IMR-90 (cell line): ENCODE results near the gene IL36RN. TPM values are rescaled to one million over a fixed set of nuclear protein-coding genes. Genes with fewer than 3 reads are reported as not detected.

Experiments
- ATAC-seq: fragments of 200-7000 bp; cut with Tn5 transposase; 2 replicates; pipeline ENCODE4 v1.9.1; 2020; ENCODE audit warnings: low read depth, mild to moderate bottlenecking, moderate library complexity
- BruUV-seq: library from RNA; stranded (reverse); fragments of 400-500 nt; replicated peaks from 2 replicates; lab custom pipeline; 2021; lab: Mats Ljungman, UMichigan
- CTCF ChIA-PET: fragments of 300-600 bp; formaldehyde crosslinking; extraction: SDS; loops from one replicate; lab custom pipeline; 2021; ENCODE audit warnings: antibody characterized with exemption; lab: Yijun Ruan, JAX
- POLR2A ChIA-PET: fragments of 300-600 bp; sonication (Branson Sonifier 250); formaldehyde crosslinking; loops from one replicate; lab custom pipeline; 2022; ENCODE audit warnings: antibody characterized with exemption; ENCODE audit not compliant: unreplicated experiment; lab: Charles Lee
- DNase-seq: peaks from one replicate; pipeline ENCODE4 v3.0.0; 2013
- H2AFZ ChIP-seq: replicated peaks from 2 replicates; pipeline ENCODE3; 2013; ENCODE audit warnings: low read length, mild to moderate bottlenecking; ENCODE audit not compliant: poor library complexity
- H2AK5ac ChIP-seq: 2 replicates; pipeline ENCODE4 v1.6.1; 2013; ENCODE audit warnings: low read depth, low read length, inconsistent platforms
- H2AK9ac ChIP-seq: replicated peaks from 2 replicates; pipeline ENCODE3; 2013; ENCODE audit warnings: mild to moderate bottlenecking, low read depth, low read length, moderate library complexity; ENCODE audit not compliant: poor library complexity
- H2BK120ac ChIP-seq: 2 replicates; pipeline ENCODE4 v1.6.1; 2013; ENCODE audit warnings: low read depth, low read length, inconsistent platforms
- H2BK15ac ChIP-seq: 3 replicates; pipeline ENCODE4 v1.6.1; 2013; ENCODE audit warnings: low read depth, low read length, inconsistent platforms
- H2BK20ac ChIP-seq: 2 replicates; pipeline ENCODE4 v1.6.1; 2013; ENCODE audit warnings: low read depth, mild to moderate bottlenecking, inconsistent platforms, low read length, moderate library complexity
- H2BK5ac ChIP-seq: 2 replicates; pipeline ENCODE4 v1.6.1; 2013; ENCODE audit warnings: mild to moderate bottlenecking, low read depth, low read length, inconsistent platforms; ENCODE audit not compliant: poor library complexity, severe bottlenecking
- H3K14ac ChIP-seq: replicated peaks from 2 replicates; pipeline ENCODE4 v1.6.1; 2013; ENCODE audit warnings: low read depth, low read length, inconsistent platforms
- H3K18ac ChIP-seq: 2 replicates; pipeline ENCODE4 v1.6.1; 2013; ENCODE audit warnings: low read depth, low read length, control low read depth
- H3K23ac ChIP-seq: 2 replicates; pipeline ENCODE4 v1.6.1; 2013; ENCODE audit warnings: low read depth, low read length, inconsistent platforms
- H3K27ac ChIP-seq: 2 replicates; pipeline ENCODE4 v1.5.1; 2013; ENCODE audit warnings: mild to moderate bottlenecking, control low read depth, low read length; ENCODE audit not compliant: insufficient read depth
- H3K27me3 ChIP-seq: 2 replicates; pipeline ENCODE4 v1.6.1; 2013; ENCODE audit warnings: low read length; ENCODE audit not compliant: control insufficient read depth, insufficient read depth
- H3K36me3 ChIP-seq: 2 replicates; pipeline ENCODE4 v1.6.1; 2013; ENCODE audit warnings: low read length, mixed read lengths; ENCODE audit not compliant: control insufficient read depth, insufficient read depth
- H3K4ac ChIP-seq: 2 replicates; pipeline ENCODE4 v1.6.1; 2013; ENCODE audit warnings: low read depth, low read length, inconsistent platforms
- H3K4me1 ChIP-seq: 2 replicates; pipeline ENCODE4 v1.6.1; 2013; ENCODE audit warnings: low read length, mixed read lengths; ENCODE audit not compliant: control insufficient read depth, insufficient read depth
- H3K4me2 ChIP-seq: 2 replicates; pipeline ENCODE4 v1.6.1; 2013; ENCODE audit warnings: low read depth, mild to moderate bottlenecking, control low read depth, low read length, moderate library complexity
- H3K4me3 ChIP-seq: 2 replicates; pipeline ENCODE4 v1.5.1; 2013; ENCODE audit warnings: low read depth, mild to moderate bottlenecking, control low read depth, low read length, moderate library complexity; ENCODE audit not compliant: insufficient read depth
- H3K56ac ChIP-seq: 2 replicates; pipeline ENCODE4 v1.6.1; 2013; ENCODE audit warnings: low read length, inconsistent platforms; ENCODE audit not compliant: insufficient read depth; ENCODE audit errors: extremely low read depth
- H3K79me1 ChIP-seq, 2 experiments: 2 replicates each; pipeline ENCODE4 v1.6.1; 2013; ENCODE audit warnings: low read length in 2 of 2, inconsistent platforms in 1 of 2, low read depth in 1 of 2
- H3K9ac ChIP-seq: 2 replicates; pipeline ENCODE4 v1.6.1; 2013; ENCODE audit warnings: low read depth, low read length, control low read depth
- H3K9me1 ChIP-seq: 2 replicates; pipeline ENCODE4 v1.6.1; 2013; ENCODE audit warnings: low read length, inconsistent platforms; ENCODE audit not compliant: insufficient read depth
- H3K9me3 ChIP-seq: 2 replicates; pipeline ENCODE4 v1.6.1; 2013; ENCODE audit warnings: low read length; ENCODE audit not compliant: control insufficient read depth, insufficient read depth
- H4K20me1 ChIP-seq: 2 replicates; pipeline ENCODE4 v1.6.1; 2013; ENCODE audit warnings: low read length, inconsistent platforms; ENCODE audit not compliant: insufficient read depth
- H4K5ac ChIP-seq: 2 replicates; pipeline ENCODE4 v1.6.1; 2013; ENCODE audit warnings: mild to moderate bottlenecking, low read depth, low read length, control low read depth
- H4K8ac ChIP-seq, 2 experiments: 2 replicates each; pipeline ENCODE4 v1.6.1; 2013; ENCODE audit warnings: low read depth in 2 of 2, low read length in 2 of 2, control low read depth in 1 of 2, inconsistent platforms in 1 of 2
- H4K91ac ChIP-seq: 2 replicates; pipeline ENCODE4 v1.6.1; 2013; ENCODE audit warnings: low read depth, low read length, inconsistent platforms; ENCODE audit not compliant: insufficient read depth
- BHLHE40 ChIP-seq: fragments of 150-350 bp; IDR thresholded peaks from 2 replicates; pipeline ENCODE4 v1.6.1; 2016; ENCODE audit warnings: mild to moderate bottlenecking, low read depth, low read length
- CHD1 ChIP-seq: IDR thresholded peaks from 2 replicates; pipeline ENCODE4 v1.6.1; 2012; ENCODE audit warnings: low read depth, low read length, improper control_type of control experiment
- ELK1 ChIP-seq: fragments of 150-350 bp; IDR thresholded peaks from 2 replicates; pipeline ENCODE4 v1.6.1; 2016; ENCODE audit warnings: low read depth, mild to moderate bottlenecking, low read length, moderate library complexity, borderline replicate concordance
- FOS ChIP-seq: fragments of 150-350 bp; IDR thresholded peaks from 2 replicates; pipeline ENCODE4 v1.6.1; 2016; ENCODE audit warnings: low read depth, low read length
- POLR2A ChIP-seq: IDR thresholded peaks from 2 replicates; pipeline ENCODE4 v1.6.1; 2012; ENCODE audit warnings: mild to moderate bottlenecking, low read depth, low read length
- WGBS, 2 experiments: methylation state at CpG; one replicate each; pipeline versions ENCODE4 v1.1.5 to v1.1.7; 2013; ENCODE audit warnings: missing lambda C conversion rate in 2 of 2; ENCODE audit not compliant: insufficient read length in 1 of 2; ENCODE audit errors: extremely low coverage in 2 of 2; 5-methylcytosine and 5-hydroxymethylcytosine counted together
- dilution Hi-C: fragments of 300-500 bp; cut with HindIII; formaldehyde crosslinking; loops from one replicate; pipeline ENCODE4 v1.14.3; 2018; ENCODE audit warnings: low sequenced_read_pairs; ENCODE audit not compliant: unreplicated experiment
- in situ Hi-C: fragments of 300-500 bp; cut with MboI; formaldehyde crosslinking; loops from 3 replicates; pipeline ENCODE4 v1.14.3; 2019; ENCODE audit warnings: low sequenced_read_pairs, inconsistent platforms, mixed read lengths
- intact Hi-C: fragments of 100-400 bp; cut with micrococcal nuclease; formaldehyde crosslinking; loops from 2 replicates; pipeline ENCODE4 v1.10.0; 2022
- polyA plus RNA-seq, 3 experiments: library from polyadenylated mRNA; depleted of rRNA; stranded (reverse); fragments of >200 nt; gene quantifications; 2 replicates each; pipeline ENCODE4 v1.2.3, GENCODE V29; 2012; ENCODE audit warnings: low replicate concordance in 1 of 3
- total RNA-seq: library from RNA; depleted of rRNA; stranded (reverse); fragments of >200 nt; gene quantifications from 2 replicates; pipeline ENCODE4 v1.2.3, GENCODE V29; 2012

The IL36RN gene
- total and polyA plus RNA-seq, 2 of the 4 experiments (the other 2 are of a cell fraction), result not detected

- Histone ChIP-seq H3K14ac (no peak overlapping the region), H2AFZ (no peak overlapping the region), H3K56ac (no peak overlapping the region), H2BK120ac (no peak overlapping the region), H4K20me1 (no peaks in the 10 kb centered on the region), H3K9ac (no peak overlapping the region), H3K9me3 (no peaks in the 10 kb centered on the region), H3K27me3 (peaks cover 8% of the 10 kb centered on the region), H3K4me1 (no peaks in the 10 kb centered on the region), H2BK20ac (no peak overlapping the region), H3K4me2 (no peak overlapping the region), H4K8ac (no peak overlapping the region), H3K4ac (no peak overlapping the region), H4K5ac (no peak overlapping the region), H3K18ac (no peak overlapping the region), H2BK15ac (no peak overlapping the region), H3K4me3 (no peak overlapping the region), H3K27ac (no peak overlapping the region), H3K79me1 (no peaks in the 10 kb centered on the region), H2BK5ac (no peak overlapping the region), H3K36me3 (no peaks in the 10 kb centered on the region), H3K9me1 (no peaks in the 10 kb centered on the region), H2AK5ac (no peak overlapping the region), H3K23ac (no peak overlapping the region), H4K91ac (no peak overlapping the region), H2AK9ac (no peak overlapping the region)
- in situ Hi-C loops (no loop called here), intact Hi-C loops (no loop called here), dilution Hi-C loops (no loop called here)
- ChIA-PET POLR2A (no interaction called here), CTCF (no interaction called here)
- TF ChIP-seq ELK1 (no peak), BHLHE40 (no peak), FOS (no peak), CHD1 (no peak), POLR2A (no peak)
- ATAC-seq (no peak), DNase-seq (no peak)
- no CpG with 5 or more reads among the region's 5 CpGs for WGBS, 2 experiments
- BruUV-seq, result no TSS peak
Observed at GRCh38 chr2:113041871-113042270, 17.1 kb upstream of the IL36RN start.
